Measurements from ENCODE around the gene NDUFA7.
"Not testable (repeated sequence)": the region's sequence is repeated elsewhere in the genome, so short reads cannot be mapped to it uniquely, and the experiment has no call there.

Gene NDUFA7

GRCh38 chr19:8318835-8319234 is 2.3 kb downstream of the NDUFA7 start:
- DNase-seq: not testable (repeated sequence)

- no peak for DNase-seq
Observed at GRCh38 chr19:8316351-8317125, 4.6 kb downstream of the NDUFA7 start.

GRCh38 chr19:8314981-8315640 is 6.1 kb downstream of the NDUFA7 start:
- DNase-seq: not testable (repeated sequence)

GRCh38 chr19:8311461-8312260 is 9.5 kb downstream of the NDUFA7 start:
- no peak for DNase-seq

- no peak for DNase-seq
Observed at GRCh38 chr19:8310342-8311055, 10.7 kb downstream of the NDUFA7 start.

- no peak for DNase-seq
Observed at GRCh38 chr19:8308891-8309291, 12.3 kb downstream of the NDUFA7 start.

GRCh38 chr19:8307965-8308866 is 13.0 kb downstream of the NDUFA7 start, which contains the start of gene CD320:
Gene CD320, minus strand, starts transcription at chr19:8308358. Its CDS starts 68 bp downstream, at chr19:8308290.
- peak; percentile 91 for DNase-seq

- peak; percentile 35 for DNase-seq
Observed at GRCh38 chr19:8307400-8307964, 13.7 kb downstream of the NDUFA7 start.

- DNase-seq: no peak
Observed at GRCh38 chr19:8306235-8307054, 14.7 kb downstream of the NDUFA7 start.

- DNase-seq: no peak
Observed at GRCh38 chr19:8305798-8306197, 15.4 kb downstream of the NDUFA7 start.

GRCh38 chr19:8304841-8305621 is 16.1 kb downstream of the NDUFA7 start:
- no peak for DNase-seq

GRCh38 chr19:8302734-8303133 is 18.4 kb downstream of the NDUFA7 start:
- DNase-seq: no peak

GRCh38 chr19:8302357-8302691 is 18.9 kb downstream of the NDUFA7 start:
- no peak for DNase-seq

- DNase-seq: not testable (repeated sequence)
Observed at GRCh38 chr19:8291337-8291736, 29.8 kb downstream of the NDUFA7 start.

- not testable (repeated sequence) for DNase-seq
Observed at GRCh38 chr19:8276508-8276907, 44.7 kb downstream of the NDUFA7 start.

GRCh38 chr19:8269724-8270123 is 51.5 kb downstream of the NDUFA7 start:
- DNase-seq: no peak

GRCh38 chr19:8265872-8266271 is 55.3 kb downstream of the NDUFA7 start:
- DNase-seq: no peak

GRCh38 chr19:8264248-8264647 is 56.9 kb downstream of the NDUFA7 start:
- not testable (repeated sequence) for DNase-seq

- no peak for DNase-seq
Observed at GRCh38 chr19:8262431-8262830, 58.7 kb downstream of the NDUFA7 start.

- no peak for DNase-seq
Observed at GRCh38 chr19:8261881-8262280, 59.3 kb downstream of the NDUFA7 start.

Measured in DMS79 treated with DMSO at 0.1 percent for 48 hours (cell line).